Adipose tissue (tissue), 3 donors: ENCODE data around the gene PPA1. TPM values are rescaled to one million over a fixed set of nuclear protein-coding genes. Genes with fewer than 3 reads are reported as not detected.
"Not testable (repeated sequence)": the region's sequence is repeated elsewhere in the genome, so short reads cannot be mapped to it uniquely, and the experiment has no call there.

Source experiments
- H3K27ac ChIP-seq: one replicate; pipeline ENCODE4 v1.5.1; 2013; ENCODE audit warnings: low read depth, low read length
- WGBS, 3 donors: extraction: QIAGEN DNeasy Blood & Tissue Kit; methylation state at CpG; one replicate each; pipeline ENCODE4 v1.1.7; 2013; 5-methylcytosine and 5-hydroxymethylcytosine counted together
- polyA plus RNA-seq, 3 donors: library from polyadenylated mRNA; stranded (reverse); fragments of 200-250 nt; gene quantifications; one replicate each; pipeline ENCODE4 v1.2.3, GENCODE V29; 2013
- donor health status: healthy with polysubstance abuse.
- donor health status: Bipolar disorder and iron deficiency.
- donor health status: healthy.

Gene PPA1
- polyA plus RNA-seq, 3 donors = 161 to 202 (median 199) TPM

- 62 to 80% (median 66%) methylated on average over 3 of the region's 3 CpGs for WGBS, 3 donors
- H3K27ac ChIP-seq = no peak overlapping the region
Measured at GRCh38 chr10:70186571-70186970, 46.7 kb downstream of the PPA1 start.

GRCh38 chr10:70186090-70186489 is 47.1 kb downstream of the PPA1 start:
- no peak overlapping the region for H3K27ac ChIP-seq
- WGBS, 3 donors = 82 to 86% (median 84%) methylated on average over 5 of the region's 5 CpGs

GRCh38 chr10:70183304-70183703 is 49.9 kb downstream of the PPA1 start:
- WGBS, 3 donors = 66 to 85% (median 80%) methylated on average over 2 of the region's 2 CpGs
- H3K27ac ChIP-seq = no peak overlapping the region

- not testable (repeated sequence) for H3K27ac ChIP-seq
- WGBS, 3 donors = 89 to 95% (median 91%) methylated on average over 8 of the region's 8 CpGs
Measured at GRCh38 chr10:70179209-70179608, 54.0 kb downstream of the PPA1 start.

GRCh38 chr10:70178139-70178725 is 55.0 kb downstream of the PPA1 start:
- WGBS, 3 donors = 78 to 84% (median 81%) methylated on average over 4 of the region's 4 CpGs
- no peak overlapping the region for H3K27ac ChIP-seq

- WGBS, 3 donors = 76 to 78% (median 76%) methylated on average over 6 of the region's 6 CpGs
- H3K27ac ChIP-seq = no peak overlapping the region
Measured at GRCh38 chr10:70176441-70176840, 56.8 kb downstream of the PPA1 start.

GRCh38 chr10:70175516-70175915 is 57.7 kb downstream of the PPA1 start:
- no peak overlapping the region for H3K27ac ChIP-seq
- WGBS, 3 donors = 90 to 94% (median 92%) methylated on average over 3 of the region's 3 CpGs

GRCh38 chr10:70174058-70174741 is 59.0 kb downstream of the PPA1 start:
- WGBS, 3 donors = 38 to 43% (median 41%) methylated on average over 4 of the region's 4 CpGs
- no peak overlapping the region for H3K27ac ChIP-seq

GRCh38 chr10:70169649-70170364 is 63.4 kb downstream of the PPA1 start:
- peak overlapping the region; percentile 63 for H3K27ac ChIP-seq
- 1% methylated on average over 33 to 40 of the region's 40 CpGs for WGBS, 3 donors

GRCh38 chr10:70169011-70169410 is 64.2 kb downstream of the PPA1 start:
- no peak overlapping the region for H3K27ac ChIP-seq
- 18 to 42% (median 18%) methylated on average over 2 of the region's 2 CpGs for WGBS, 3 donors

GRCh38 chr10:70167246-70167645 is 66.0 kb downstream of the PPA1 start:
- WGBS, 3 donors = 84 to 90% (median 86%) methylated on average over 7 of the region's 7 CpGs
- no peak overlapping the region for H3K27ac ChIP-seq

GRCh38 chr10:70166394-70166793 is 66.8 kb downstream of the PPA1 start:
- 74 to 83% (median 77%) methylated on average over 3 of the region's 3 CpGs for WGBS, 3 donors
- H3K27ac ChIP-seq = no peak overlapping the region

- H3K27ac ChIP-seq = no peak overlapping the region
- WGBS, 3 donors = 47 to 64% (median 56%) methylated on average over 3 of the region's 3 CpGs
Measured at GRCh38 chr10:70164163-70164562, 69.1 kb downstream of the PPA1 start.

GRCh38 chr10:70163448-70163847 is 69.8 kb downstream of the PPA1 start:
- WGBS, 3 donors = 86 to 95% (median 90%) methylated on average over 4 of the region's 4 CpGs
- H3K27ac ChIP-seq = no peak overlapping the region

GRCh38 chr10:70162892-70163201 is 70.4 kb downstream of the PPA1 start:
- 21 to 33% (median 33%) methylated on average over 1 of the region's 1 CpG for WGBS, 3 donors
- no peak overlapping the region for H3K27ac ChIP-seq

- H3K27ac ChIP-seq = no peak overlapping the region
- 75 to 81% (median 78%) methylated on average over 1 of the region's 2 CpGs for WGBS, 3 donors
Measured at GRCh38 chr10:70162151-70162891, 70.9 kb downstream of the PPA1 start.

GRCh38 chr10:70160798-70161197 is 72.4 kb downstream of the PPA1 start:
- H3K27ac ChIP-seq = no peak overlapping the region
- WGBS, 3 donors = 30 to 66% (median 62%) methylated on average over 1 of the region's 1 CpG

- WGBS, 3 donors = 29 to 94% (median 66%) methylated on average over 3 of the region's 3 CpGs
Measured at GRCh38 chr10:70159366-70159765, 73.9 kb downstream of the PPA1 start.

GRCh38 chr10:70158113-70158512 is 75.1 kb downstream of the PPA1 start:
- WGBS, 3 donors = 50 to 66% (median 51%) methylated on average over 2 of the region's 2 CpGs
- H3K27ac ChIP-seq = no peak overlapping the region

More at GRCh38 chr10:70159366-70159765, 73.9 kb downstream of the PPA1 start:
- H3K27ac ChIP-seq = not testable (repeated sequence)
